Tibial nerve (tissue), 4 donors: Measurements from ENCODE around the gene SCN9A. TPM values are rescaled to one million over a fixed set of nuclear protein-coding genes. Genes with fewer than 3 reads are reported as not detected.

ENCODE experiments used
- DNase-seq, 2 donors: peaks; one replicate each; pipeline ENCODE4 v3.0.0-alpha.2; 2019; ENCODE audit warnings: low spot score in 2 of 2
- H3K27ac ChIP-seq, 4 donors: fragments of 200-600 bp; sonication (generic) in 3 of 4; one replicate each; pipeline ENCODE4 v1.5.1; 2017 to 2019; ENCODE audit warnings: mild to moderate bottlenecking in 1 of 4
- H3K27me3 ChIP-seq, 2 donors: fragments of 200-600 bp; sonication (generic) in 1 of 2; one replicate each; pipeline versions ENCODE4 v1.5.1 to v1.6.0; 2017 to 2019
- H3K36me3 ChIP-seq, 3 donors: fragments of 200-600 bp; sonication (generic); one replicate each; pipeline ENCODE4 v1.5.1; 2018 to 2019
- H3K4me1 ChIP-seq, 4 donors: fragments of 200-600 bp; sonication (generic) in 3 of 4; one replicate each; pipeline ENCODE4 v1.5.1; 2017 to 2019
- H3K4me3 ChIP-seq, 4 donors: fragments of 200-600 bp; sonication (generic) in 3 of 4; one replicate each; pipeline ENCODE4 v1.5.1; 2017 to 2019; ENCODE audit warnings: mild to moderate bottlenecking in 1 of 4, moderate library complexity in 1 of 4
- H3K9me3 ChIP-seq, 4 donors: fragments of 200-600 bp; sonication (generic) in 3 of 4; one replicate each; pipeline ENCODE4 v1.5.1; 2017 to 2019
- EP300 ChIP-seq, 2 donors: sonication (generic); formaldehyde crosslinking; IDR thresholded peaks; one replicate each; pipeline ENCODE4 v1.6.1; 2017; ENCODE audit warnings: antibody characterized with exemption in 2 of 2, mild to moderate bottlenecking in 1 of 2
- POLR2A ChIP-seq, 2 donors: fragments of 450-650 bp; IDR thresholded peaks; one replicate each; pipeline ENCODE4 v1.6.1; 2017; ENCODE audit warnings: antibody characterized with exemption in 2 of 2, mild to moderate bottlenecking in 2 of 2, moderate library complexity in 2 of 2
- WGBS, 2 donors: methylation state at CpG; one replicate each; pipeline ENCODE4 v1.1.5; 2018; 5-methylcytosine and 5-hydroxymethylcytosine counted together
- total RNA-seq, 4 donors: library from RNA; depleted of rRNA; stranded (reverse); fragments of >200 nt; gene quantifications; one replicate each; pipeline ENCODE4 v1.1.0, GENCODE V29; 2016
- TF ChIP-seq, protein P1 (sequence below), 5 experiments: fragments of 200-600 bp in 3 of 5; fragments of 450-650 bp in 2 of 5; sonication (generic) in 3 of 5; IDR thresholded peaks; one replicate each; pipeline ENCODE4 v1.5.1; 2016 to 2019; ENCODE audit warnings: antibody characterized with exemption in 5 of 5, mild to moderate bottlenecking in 3 of 5, moderate library complexity in 2 of 5

The SCN9A gene
- total RNA-seq, 4 donors from 2014 or later: 8.2 to 36.1 (median 17.2) TPM

DNA sequence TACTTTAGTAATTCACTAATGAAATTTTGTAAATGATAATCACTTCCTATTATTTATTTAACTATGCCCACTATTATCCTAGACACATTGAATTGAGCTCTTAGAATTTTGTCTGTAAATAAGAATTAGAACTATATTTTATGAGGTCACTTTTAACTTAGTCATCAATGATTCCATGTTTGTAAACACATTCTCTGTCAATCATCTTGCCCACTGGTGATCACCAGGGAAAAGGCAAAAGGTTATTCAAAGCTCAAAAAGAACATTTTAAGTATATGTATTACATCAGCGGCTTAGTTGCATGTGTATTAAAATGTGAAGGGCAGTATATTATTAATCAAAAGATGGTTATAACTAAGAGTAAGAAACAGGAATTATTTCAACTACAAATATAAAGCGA, 25.2 kb downstream of the SCN9A start:
- no peaks in the 10 kb centered on the region for H3K27me3 ChIP-seq
- TF ChIP-seq, protein P1, sequence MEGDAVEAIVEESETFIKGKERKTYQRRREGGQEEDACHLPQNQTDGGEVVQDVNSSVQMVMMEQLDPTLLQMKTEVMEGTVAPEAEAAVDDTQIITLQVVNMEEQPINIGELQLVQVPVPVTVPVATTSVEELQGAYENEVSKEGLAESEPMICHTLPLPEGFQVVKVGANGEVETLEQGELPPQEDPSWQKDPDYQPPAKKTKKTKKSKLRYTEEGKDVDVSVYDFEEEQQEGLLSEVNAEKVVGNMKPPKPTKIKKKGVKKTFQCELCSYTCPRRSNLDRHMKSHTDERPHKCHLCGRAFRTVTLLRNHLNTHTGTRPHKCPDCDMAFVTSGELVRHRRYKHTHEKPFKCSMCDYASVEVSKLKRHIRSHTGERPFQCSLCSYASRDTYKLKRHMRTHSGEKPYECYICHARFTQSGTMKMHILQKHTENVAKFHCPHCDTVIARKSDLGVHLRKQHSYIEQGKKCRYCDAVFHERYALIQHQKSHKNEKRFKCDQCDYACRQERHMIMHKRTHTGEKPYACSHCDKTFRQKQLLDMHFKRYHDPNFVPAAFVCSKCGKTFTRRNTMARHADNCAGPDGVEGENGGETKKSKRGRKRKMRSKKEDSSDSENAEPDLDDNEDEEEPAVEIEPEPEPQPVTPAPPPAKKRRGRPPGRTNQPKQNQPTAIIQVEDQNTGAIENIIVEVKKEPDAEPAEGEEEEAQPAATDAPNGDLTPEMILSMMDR (IDR thresholded peaks at IDR 0.05): no peak
- TF ChIP-seq POLR2A (IDR thresholded peaks at IDR 0.05) (no peak), EP300 (IDR thresholded peaks at IDR 0.05) (no peak)
- peak overlapping the region in 1 of 4 donors; percentile 57 for H3K27ac ChIP-seq
- no peak for DNase-seq
- no peaks in the 10 kb centered on the region for H3K9me3 ChIP-seq
- H3K4me3 ChIP-seq: no peak overlapping the region
- 67 to 70% methylated on average over 2 of the region's 2 CpGs for WGBS, 2 donors
- H3K4me1 ChIP-seq: peaks cover 0 to 28% (median 7%) of the 10 kb centered on the region in 4 donors
- H3K36me3 ChIP-seq: no peaks in the 10 kb centered on the region

DNA sequence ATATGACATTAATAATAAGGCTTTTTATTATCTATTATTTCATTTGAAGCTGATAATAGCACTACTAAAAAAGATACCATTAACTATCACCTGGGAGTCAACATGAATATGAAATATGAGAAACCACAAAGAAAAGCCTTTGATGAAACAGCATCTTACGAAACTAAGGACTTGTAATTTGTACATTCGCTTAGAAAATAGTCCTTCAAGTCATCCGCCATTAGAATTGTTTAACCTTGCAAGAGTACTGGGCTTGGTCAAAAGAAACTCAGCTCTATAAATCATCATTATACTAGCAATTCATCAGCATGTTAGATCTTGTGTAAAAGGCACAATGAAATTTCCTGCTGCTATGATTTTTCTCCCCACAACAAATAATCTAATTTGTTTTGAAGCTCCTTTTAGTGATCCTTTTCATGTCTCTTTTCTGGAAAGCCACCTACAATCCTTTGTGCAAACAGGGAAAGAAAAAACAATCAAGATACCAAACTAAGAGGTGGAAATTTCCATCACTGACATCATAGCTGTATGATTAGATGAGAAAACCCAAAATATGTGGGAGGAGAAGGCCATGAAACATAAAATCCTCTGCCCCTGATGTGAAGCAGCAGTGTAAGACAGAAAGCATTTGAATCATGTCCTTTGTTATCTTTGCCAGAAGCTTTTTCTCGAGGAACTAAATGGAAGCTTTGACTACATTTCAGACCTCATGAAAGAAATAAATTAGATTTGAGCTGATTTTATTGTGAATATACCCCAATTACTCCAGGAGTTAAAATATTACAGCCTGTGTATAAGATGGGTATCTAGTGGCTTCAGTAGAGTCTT, 31.2 kb downstream of the SCN9A start:
- peak overlapping the region; percentile 2 to 77 (median 31) for H3K27ac ChIP-seq
- H3K27me3 ChIP-seq: no peaks in the 10 kb centered on the region
- peaks cover 0 to 27% (median 0%) of the 10 kb centered on the region in 4 donors for H3K4me1 ChIP-seq
- no peaks in the 10 kb centered on the region for H3K9me3 ChIP-seq
- H3K4me3 ChIP-seq: no peak overlapping the region
- no peak for TF ChIP-seq EP300 (IDR thresholded peaks at IDR 0.05)
- TF ChIP-seq, protein P1 (IDR thresholded peaks at IDR 0.05): no peak
- TF ChIP-seq POLR2A (IDR thresholded peaks at IDR 0.05): no peak
- H3K36me3 ChIP-seq: no peaks in the 10 kb centered on the region
- WGBS, 2 donors: 40 to 50% methylated on average over 4 of the region's 4 CpGs
- no peak for DNase-seq

DNA sequence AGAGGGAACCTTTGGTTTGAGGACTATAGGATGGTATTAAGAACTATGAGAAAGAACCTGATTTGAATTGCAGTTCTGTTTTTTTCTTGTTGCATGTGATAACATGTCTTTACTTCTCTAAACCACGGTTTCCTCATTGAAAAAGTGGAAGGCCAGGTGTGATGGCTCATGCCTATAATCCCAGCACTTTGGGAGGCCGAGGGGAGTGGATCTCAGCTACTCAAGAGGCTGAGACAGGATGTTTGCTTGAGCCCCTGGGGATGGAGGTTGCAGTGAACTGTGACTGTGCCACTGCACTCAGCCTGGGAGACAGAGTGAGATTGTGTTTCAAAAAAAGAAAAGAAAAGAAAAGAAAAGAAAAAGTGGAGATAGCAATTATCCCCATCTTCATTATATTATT, 32.3 kb downstream of the SCN9A start:
- Histone ChIP-seq H3K4me3 (no peak overlapping the region), H3K9me3 (no peaks in the 10 kb centered on the region), H3K27ac (peak overlapping the region in 2 of 4 donors; percentile 59 to 77), H3K36me3 (no peaks in the 10 kb centered on the region), H3K27me3 (no peaks in the 10 kb centered on the region), H3K4me1 (peaks cover 0 to 27% (median 0%) of the 10 kb centered on the region in 4 donors)
- no peak for DNase-seq
- WGBS, 2 donors: 27 to 39% methylated on average over 2 of the region's 2 CpGs
- TF ChIP-seq, protein P1 (IDR thresholded peaks at IDR 0.05): no peak
- TF ChIP-seq EP300 (IDR thresholded peaks at IDR 0.05) (no peak), POLR2A (IDR thresholded peaks at IDR 0.05) (no peak)

DNA sequence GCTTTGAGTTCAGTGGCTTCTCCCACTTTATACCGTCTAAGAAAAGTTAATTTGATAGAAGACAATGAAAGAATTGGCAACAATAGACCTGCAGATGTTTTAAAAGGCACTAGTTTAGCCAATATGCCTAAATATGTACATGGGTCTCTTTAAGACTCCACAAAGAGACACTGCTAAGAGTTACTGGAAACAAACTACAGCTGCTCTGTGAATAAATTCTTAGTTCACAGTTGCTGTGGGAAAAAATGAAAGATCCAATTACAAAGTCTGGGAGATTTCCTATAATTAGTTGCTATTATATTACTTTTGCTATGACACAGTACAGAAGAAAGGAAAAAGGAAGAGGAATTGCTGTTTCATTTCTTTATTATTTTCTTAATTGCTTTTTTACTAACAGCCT, 34.3 kb downstream of the SCN9A start:
- 3 to 12% methylated on average over 1 of the region's 1 CpG for WGBS, 2 donors
- Histone ChIP-seq H3K27me3 (no peaks in the 10 kb centered on the region), H3K27ac (no peak overlapping the region), H3K36me3 (no peaks in the 10 kb centered on the region), H3K4me3 (no peak overlapping the region), H3K9me3 (no peaks in the 10 kb centered on the region), H3K4me1 (peaks cover 0 to 18% (median 0%) of the 10 kb centered on the region in 4 donors)
- DNase-seq: no peak
- TF ChIP-seq, protein P1 (IDR thresholded peaks at IDR 0.05): no peak
- TF ChIP-seq POLR2A (IDR thresholded peaks at IDR 0.05) (no peak), EP300 (IDR thresholded peaks at IDR 0.05) (no peak)

DNA sequence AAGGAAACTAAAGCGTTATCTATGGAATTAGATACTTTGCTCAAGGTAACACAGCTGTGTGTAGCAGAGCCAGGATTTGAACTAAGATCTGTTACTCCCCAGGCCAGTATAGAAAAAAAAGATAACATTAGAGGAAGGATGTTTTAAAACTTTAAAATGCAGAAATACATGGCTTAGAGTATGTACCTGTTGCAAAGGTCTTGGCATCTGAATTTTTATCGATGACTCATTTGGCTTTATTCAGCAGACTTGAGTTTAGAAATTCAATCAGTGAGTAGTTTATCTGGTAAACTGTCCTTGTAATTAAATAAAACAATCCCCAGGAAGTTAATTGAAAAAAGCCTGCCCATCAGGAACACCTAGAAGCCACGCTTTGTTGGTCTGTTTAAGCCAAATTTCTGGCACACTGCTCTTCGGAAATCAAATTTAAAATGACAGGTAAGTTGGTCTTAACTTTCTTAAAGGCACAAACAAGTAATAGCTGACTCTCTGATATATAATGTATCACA, 36.9 kb downstream of the SCN9A start:
- Histone ChIP-seq H3K4me3 (no peak overlapping the region), H3K27me3 (no peaks in the 10 kb centered on the region), H3K9me3 (no peaks in the 10 kb centered on the region), H3K4me1 (peaks cover 0 to 10% (median 0%) of the 10 kb centered on the region in 4 donors), H3K36me3 (no peaks in the 10 kb centered on the region), H3K27ac (no peak overlapping the region)
- DNase-seq: no peak
- TF ChIP-seq POLR2A (IDR thresholded peaks at IDR 0.05) (no peak), EP300 (IDR thresholded peaks at IDR 0.05) (no peak)
- TF ChIP-seq, protein P1 (IDR thresholded peaks at IDR 0.05): no peak
- WGBS, 2 donors: 88 to 89% methylated on average over 4 of the region's 4 CpGs
